HepG2 (cell line): ENCODE data around the gene SUDS3. TPM values are rescaled to one million over a fixed set of nuclear protein-coding genes. Genes with fewer than 3 reads are reported as not detected.

ENCODE experiments used
- JUN ChIP-seq: sonication (generic); formaldehyde crosslinking; IDR thresholded peaks from 2 replicates; pipeline ENCODE4 v1.4.0; 2020; ENCODE audit warnings: mild to moderate bottlenecking, missing genetic modification reagents
- MTF2 ChIP-seq: sonication (generic); formaldehyde crosslinking; IDR thresholded peaks from 2 replicates; pipeline ENCODE4 v1.5.0; 2020; ENCODE audit warnings: missing genetic modification reagents, borderline replicate concordance
- SAP130 ChIP-seq: IDR thresholded peaks from 2 replicates; pipeline ENCODE4 v1.6.1; 2016; ENCODE audit warnings: low read depth
- ZBTB44 ChIP-seq: sonication (generic); formaldehyde crosslinking; IDR thresholded peaks from 2 replicates; pipeline ENCODE4 v1.4.0; 2020; ENCODE audit warnings: missing genetic modification reagents
- ZFP36 ChIP-seq: fragments of 150-350 bp; IDR thresholded peaks from 2 replicates; pipeline ENCODE4 v1.6.1; 2018; ENCODE audit warnings: borderline replicate concordance, low read length, low read depth; ENCODE audit not compliant: partially characterized antibody
- ZNF17 ChIP-seq: sonication (generic); formaldehyde crosslinking; IDR thresholded peaks from 2 replicates; pipeline ENCODE4 v1.5.0; 2020; ENCODE audit warnings: mild to moderate bottlenecking, missing genetic modification reagents
- ZNF615 ChIP-seq: sonication (generic); formaldehyde crosslinking; IDR thresholded peaks from 2 replicates; pipeline ENCODE4 v1.5.0; 2020; ENCODE audit warnings: mild to moderate bottlenecking, missing genetic modification reagents, borderline replicate concordance
- ZSCAN12 ChIP-seq: sonication (generic); formaldehyde crosslinking; IDR thresholded peaks from 2 replicates; pipeline ENCODE4 v1.9.0; 2021; ENCODE audit warnings: mild to moderate bottlenecking, missing genetic modification reagents
- polyA plus RNA-seq, 8 experiments: library from polyadenylated mRNA; depleted of rRNA in 3 of 8; stranded (reverse) in 7 of 8; unstranded in 1 of 8; fragments of >200 nt; fragmentation: Illumina TruSeq in 4 of 8; extraction: Trizol in 4 of 8; gene quantifications; 2 replicates each; pipeline versions ENCODE4 v1.2.1 to v1.2.3, GENCODE V29; 2011 to 2016; ENCODE audit warnings: low read depth in 4 of 8, missing spikeins in 1 of 8, mixed read lengths in 1 of 8; ENCODE audit not compliant: insufficient read depth in 1 of 8
- total RNA-seq, 5 experiments: library from RNA; depleted of rRNA; stranded (reverse); fragments of >200 nt; fragmentation: Illumina TruSeq; extraction: Trizol; gene quantifications; 2 replicates each; pipeline ENCODE4 v1.2.3, GENCODE V29; 2016; ENCODE audit warnings: low read depth in 1 of 5
- TF ChIP-seq, protein P1 (sequence below): sonication (generic); formaldehyde crosslinking; IDR thresholded peaks from 2 replicates; pipeline ENCODE4 v1.4.0; 2020; ENCODE audit warnings: missing genetic modification reagents
- TF ChIP-seq, protein P2 (sequence below): sonication (generic); formaldehyde crosslinking; IDR thresholded peaks from 2 replicates; pipeline ENCODE4 v1.4.0; 2020; ENCODE audit warnings: missing genetic modification reagents, borderline replicate concordance
- TF ChIP-seq, protein P3 (sequence below): sonication (generic); formaldehyde crosslinking; IDR thresholded peaks from 2 replicates; pipeline ENCODE4 v1.4.0; 2020; ENCODE audit warnings: missing genetic modification reagents
- TF ChIP-seq, protein P4 (sequence below): sonication (generic); formaldehyde crosslinking; IDR thresholded peaks from 2 replicates; pipeline ENCODE4 v1.4.0; 2020; ENCODE audit warnings: missing genetic modification reagents, mild to moderate bottlenecking, borderline replicate concordance
- TF ChIP-seq, protein P5 (sequence below): sonication (generic); formaldehyde crosslinking; conservative IDR thresholded peaks from 2 replicates; pipeline ENCODE4 v1.8.0; 2022; ENCODE audit warnings: mild to moderate bottlenecking, moderate library complexity, missing genetic modification reagents

SUDS3 gene
- total and polyA plus RNA-seq, 2 of the 13 experiments (the other 11 are each of a cell fraction or from before 2014, with no cell fraction given), result 20.2 to 33.1 TPM

GRCh38 chr12:118448341-118448740 is 72.0 kb downstream of the SUDS3 start (continued):
- TF ChIP-seq, protein P1, sequence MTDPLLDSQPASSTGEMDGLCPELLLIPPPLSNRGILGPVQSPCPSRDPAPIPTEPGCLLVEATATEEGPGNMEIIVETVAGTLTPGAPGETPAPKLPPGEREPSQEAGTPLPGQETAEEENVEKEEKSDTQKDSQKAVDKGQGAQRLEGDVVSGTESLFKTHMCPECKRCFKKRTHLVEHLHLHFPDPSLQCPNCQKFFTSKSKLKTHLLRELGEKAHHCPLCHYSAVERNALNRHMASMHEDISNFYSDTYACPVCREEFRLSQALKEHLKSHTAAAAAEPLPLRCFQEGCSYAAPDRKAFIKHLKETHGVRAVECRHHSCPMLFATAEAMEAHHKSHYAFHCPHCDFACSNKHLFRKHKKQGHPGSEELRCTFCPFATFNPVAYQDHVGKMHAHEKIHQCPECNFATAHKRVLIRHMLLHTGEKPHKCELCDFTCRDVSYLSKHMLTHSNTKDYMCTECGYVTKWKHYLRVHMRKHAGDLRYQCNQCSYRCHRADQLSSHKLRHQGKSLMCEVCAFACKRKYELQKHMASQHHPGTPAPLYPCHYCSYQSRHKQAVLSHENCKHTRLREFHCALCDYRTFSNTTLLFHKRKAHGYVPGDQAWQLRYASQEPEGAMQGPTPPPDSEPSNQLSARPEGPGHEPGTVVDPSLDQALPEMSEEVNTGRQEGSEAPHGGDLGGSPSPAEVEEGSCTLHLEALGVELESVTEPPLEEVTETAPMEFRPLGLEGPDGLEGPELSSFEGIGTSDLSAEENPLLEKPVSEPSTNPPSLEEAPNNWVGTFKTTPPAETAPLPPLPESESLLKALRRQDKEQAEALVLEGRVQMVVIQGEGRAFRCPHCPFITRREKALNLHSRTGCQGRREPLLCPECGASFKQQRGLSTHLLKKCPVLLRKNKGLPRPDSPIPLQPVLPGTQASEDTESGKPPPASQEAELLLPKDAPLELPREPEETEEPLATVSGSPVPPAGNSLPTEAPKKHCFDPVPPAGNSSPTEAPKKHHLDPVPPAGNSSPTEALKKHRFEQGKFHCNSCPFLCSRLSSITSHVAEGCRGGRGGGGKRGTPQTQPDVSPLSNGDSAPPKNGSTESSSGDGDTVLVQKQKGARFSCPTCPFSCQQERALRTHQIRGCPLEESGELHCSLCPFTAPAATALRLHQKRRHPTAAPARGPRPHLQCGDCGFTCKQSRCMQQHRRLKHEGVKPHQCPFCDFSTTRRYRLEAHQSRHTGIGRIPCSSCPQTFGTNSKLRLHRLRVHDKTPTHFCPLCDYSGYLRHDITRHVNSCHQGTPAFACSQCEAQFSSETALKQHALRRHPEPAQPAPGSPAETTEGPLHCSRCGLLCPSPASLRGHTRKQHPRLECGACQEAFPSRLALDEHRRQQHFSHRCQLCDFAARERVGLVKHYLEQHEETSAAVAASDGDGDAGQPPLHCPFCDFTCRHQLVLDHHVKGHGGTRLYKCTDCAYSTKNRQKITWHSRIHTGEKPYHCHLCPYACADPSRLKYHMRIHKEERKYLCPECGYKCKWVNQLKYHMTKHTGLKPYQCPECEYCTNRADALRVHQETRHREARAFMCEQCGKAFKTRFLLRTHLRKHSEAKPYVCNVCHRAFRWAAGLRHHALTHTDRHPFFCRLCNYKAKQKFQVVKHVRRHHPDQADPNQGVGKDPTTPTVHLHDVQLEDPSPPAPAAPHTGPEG, result no peak
- TF ChIP-seq, protein P2, sequence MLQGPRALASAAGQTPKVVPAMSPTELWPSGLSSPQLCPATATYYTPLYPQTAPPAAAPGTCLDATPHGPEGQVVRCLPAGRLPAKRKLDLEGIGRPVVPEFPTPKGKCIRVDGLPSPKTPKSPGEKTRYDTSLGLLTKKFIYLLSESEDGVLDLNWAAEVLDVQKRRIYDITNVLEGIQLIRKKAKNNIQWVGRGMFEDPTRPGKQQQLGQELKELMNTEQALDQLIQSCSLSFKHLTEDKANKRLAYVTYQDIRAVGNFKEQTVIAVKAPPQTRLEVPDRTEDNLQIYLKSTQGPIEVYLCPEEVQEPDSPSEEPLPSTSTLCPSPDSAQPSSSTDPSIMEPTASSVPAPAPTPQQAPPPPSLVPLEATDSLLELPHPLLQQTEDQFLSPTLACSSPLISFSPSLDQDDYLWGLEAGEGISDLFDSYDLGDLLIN, result no peak
- TF ChIP-seq, protein P3, sequence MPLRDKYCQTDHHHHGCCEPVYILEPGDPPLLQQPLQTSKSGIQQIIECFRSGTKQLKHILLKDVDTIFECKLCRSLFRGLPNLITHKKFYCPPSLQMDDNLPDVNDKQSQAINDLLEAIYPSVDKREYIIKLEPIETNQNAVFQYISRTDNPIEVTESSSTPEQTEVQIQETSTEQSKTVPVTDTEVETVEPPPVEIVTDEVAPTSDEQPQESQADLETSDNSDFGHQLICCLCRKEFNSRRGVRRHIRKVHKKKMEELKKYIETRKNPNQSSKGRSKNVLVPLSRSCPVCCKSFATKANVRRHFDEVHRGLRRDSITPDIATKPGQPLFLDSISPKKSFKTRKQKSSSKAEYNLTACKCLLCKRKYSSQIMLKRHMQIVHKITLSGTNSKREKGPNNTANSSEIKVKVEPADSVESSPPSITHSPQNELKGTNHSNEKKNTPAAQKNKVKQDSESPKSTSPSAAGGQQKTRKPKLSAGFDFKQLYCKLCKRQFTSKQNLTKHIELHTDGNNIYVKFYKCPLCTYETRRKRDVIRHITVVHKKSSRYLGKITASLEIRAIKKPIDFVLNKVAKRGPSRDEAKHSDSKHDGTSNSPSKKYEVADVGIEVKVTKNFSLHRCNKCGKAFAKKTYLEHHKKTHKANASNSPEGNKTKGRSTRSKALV (CRISPR knock-in tag), result no peak
- TF ChIP-seq SAP130 (CRISPR knock-in tag) (no peak), ZNF615 (CRISPR knock-in tag) (no peak), ZNF17 (no peak), JUN (CRISPR knock-in tag) (no peak), ZBTB44 (CRISPR knock-in tag) (no peak), ZSCAN12 (no peak), ZFP36 (no peak), MTF2 (CRISPR knock-in tag) (no peak)
- TF ChIP-seq, protein P4, sequence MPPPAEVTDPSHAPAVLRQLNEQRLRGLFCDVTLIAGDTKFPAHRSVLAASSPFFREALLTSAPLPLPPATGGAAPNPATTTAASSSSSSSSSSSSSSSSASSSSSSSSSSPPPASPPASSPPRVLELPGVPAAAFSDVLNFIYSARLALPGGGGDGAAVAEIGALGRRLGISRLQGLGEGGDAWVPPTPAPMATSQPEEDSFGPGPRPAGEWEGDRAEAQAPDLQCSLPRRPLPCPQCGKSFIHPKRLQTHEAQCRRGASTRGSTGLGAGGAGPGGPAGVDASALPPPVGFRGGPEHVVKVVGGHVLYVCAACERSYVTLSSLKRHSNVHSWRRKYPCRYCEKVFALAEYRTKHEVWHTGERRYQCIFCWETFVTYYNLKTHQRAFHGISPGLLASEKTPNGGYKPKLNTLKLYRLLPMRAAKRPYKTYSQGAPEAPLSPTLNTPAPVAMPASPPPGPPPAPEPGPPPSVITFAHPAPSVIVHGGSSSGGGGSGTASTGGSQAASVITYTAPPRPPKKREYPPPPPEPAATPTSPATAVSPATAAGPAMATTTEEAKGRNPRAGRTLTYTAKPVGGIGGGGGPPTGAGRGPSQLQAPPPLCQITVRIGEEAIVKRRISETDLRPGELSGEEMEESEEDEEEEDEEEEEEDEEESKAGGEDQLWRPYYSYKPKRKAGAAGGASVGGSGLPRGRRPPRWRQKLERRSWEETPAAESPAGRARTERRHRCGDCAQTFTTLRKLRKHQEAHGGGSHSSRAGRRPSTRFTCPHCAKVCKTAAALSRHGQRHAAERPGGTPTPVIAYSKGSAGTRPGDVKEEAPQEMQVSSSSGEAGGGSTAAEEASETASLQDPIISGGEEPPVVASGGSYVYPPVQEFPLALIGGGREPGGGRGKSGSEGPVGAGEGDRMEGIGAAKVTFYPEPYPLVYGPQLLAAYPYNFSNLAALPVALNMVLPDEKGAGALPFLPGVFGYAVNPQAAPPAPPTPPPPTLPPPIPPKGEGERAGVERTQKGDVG (CRISPR knock-in tag), result no peak
- TF ChIP-seq, protein P5, sequence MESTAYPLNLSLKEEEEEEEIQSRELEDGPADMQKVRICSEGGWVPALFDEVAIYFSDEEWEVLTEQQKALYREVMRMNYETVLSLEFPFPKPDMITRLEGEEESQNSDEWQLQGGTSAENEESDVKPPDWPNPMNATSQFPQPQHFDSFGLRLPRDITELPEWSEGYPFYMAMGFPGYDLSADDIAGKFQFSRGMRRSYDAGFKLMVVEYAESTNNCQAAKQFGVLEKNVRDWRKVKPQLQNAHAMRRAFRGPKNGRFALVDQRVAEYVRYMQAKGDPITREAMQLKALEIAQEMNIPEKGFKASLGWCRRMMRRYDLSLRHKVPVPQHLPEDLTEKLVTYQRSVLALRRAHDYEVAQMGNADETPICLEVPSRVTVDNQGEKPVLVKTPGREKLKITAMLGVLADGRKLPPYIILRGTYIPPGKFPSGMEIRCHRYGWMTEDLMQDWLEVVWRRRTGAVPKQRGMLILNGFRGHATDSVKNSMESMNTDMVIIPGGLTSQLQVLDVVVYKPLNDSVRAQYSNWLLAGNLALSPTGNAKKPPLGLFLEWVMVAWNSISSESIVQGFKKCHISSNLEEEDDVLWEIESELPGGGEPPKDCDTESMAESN (CRISPR knock-in tag), result no peak
- TF ChIP-seq, all 625 proteins: peak for 0
